ENCODE data around the gene EXOC6B.

The EXOC6B gene

GRCh38 chr2:72718876-72719275 is 107.0 kb downstream of the EXOC6B start:
- no peaks in the 10 kb centered on the region for H3K9me3 ChIP-seq (ENCODE audit: control insufficient read depth, low read depth, low read length)
- H3K36me3 ChIP-seq (ENCODE audit: control insufficient read depth, low read depth, low read length): peaks cover 3% of the 10 kb centered on the region
- peaks cover 17% of the 10 kb centered on the region for H3K4me1 ChIP-seq (ENCODE audit: control insufficient read depth, low read depth, low read length)
- H3K9ac ChIP-seq (ENCODE audit: low read length): peak overlapping the region; percentile 51
- H3K27ac ChIP-seq (ENCODE audit: low read length): no peak overlapping the region
- H3K4me3 ChIP-seq (ENCODE audit: low read length): peak overlapping the region; percentile 51
- H3K27me3 ChIP-seq (ENCODE audit: control insufficient read depth, insufficient read depth, low read length): no peaks in the 10 kb centered on the region

- Histone ChIP-seq H3K4me3 (ENCODE audit: low read length) (no peak overlapping the region), H3K27me3 (ENCODE audit: control insufficient read depth, insufficient read depth, low read length) (no peaks in the 10 kb centered on the region), H3K4me1 (ENCODE audit: control insufficient read depth, low read depth, low read length) (peaks cover 17% of the 10 kb centered on the region)
Measured at GRCh38 chr2:72716601-72717000, 109.2 kb downstream of the EXOC6B start.

GRCh38 chr2:72713857-72714256 is 112.0 kb downstream of the EXOC6B start:
- Histone ChIP-seq H3K27me3 (ENCODE audit: control insufficient read depth, insufficient read depth, low read length) (no peaks in the 10 kb centered on the region), H3K9me3 (ENCODE audit: control insufficient read depth, low read depth, low read length) (no peaks in the 10 kb centered on the region), H3K4me3 (ENCODE audit: low read length) (no peak overlapping the region), H3K27ac (ENCODE audit: low read length) (no peak overlapping the region), H3K36me3 (ENCODE audit: control insufficient read depth, low read depth, low read length) (peaks cover 3% of the 10 kb centered on the region), H3K9ac (ENCODE audit: low read length) (no peak overlapping the region), H3K4me1 (ENCODE audit: control insufficient read depth, low read depth, low read length) (peaks cover 3% of the 10 kb centered on the region)

More at GRCh38 chr2:72716601-72717000, 109.2 kb downstream of the EXOC6B start:
- Histone ChIP-seq H3K9me3 (ENCODE audit: control insufficient read depth, low read depth, low read length) (no peaks in the 10 kb centered on the region), H3K27ac (ENCODE audit: low read length) (no peak overlapping the region), H3K9ac (ENCODE audit: low read length) (no peak overlapping the region), H3K36me3 (ENCODE audit: control insufficient read depth, low read depth, low read length) (peaks cover 3% of the 10 kb centered on the region)

GRCh38 chr2:72712977-72713376 is 112.9 kb downstream of the EXOC6B start:
- H3K36me3 ChIP-seq (ENCODE audit: control insufficient read depth, low read depth, low read length): peaks cover 3% of the 10 kb centered on the region
- no peak overlapping the region for H3K9ac ChIP-seq (ENCODE audit: low read length)
- H3K9me3 ChIP-seq (ENCODE audit: control insufficient read depth, low read depth, low read length): no peaks in the 10 kb centered on the region
- H3K27ac ChIP-seq (ENCODE audit: low read length): no peak overlapping the region
- H3K4me3 ChIP-seq (ENCODE audit: low read length): no peak overlapping the region
- H3K27me3 ChIP-seq (ENCODE audit: control insufficient read depth, insufficient read depth, low read length): no peaks in the 10 kb centered on the region
- no peaks in the 10 kb centered on the region for H3K4me1 ChIP-seq (ENCODE audit: control insufficient read depth, low read depth, low read length)

GRCh38 chr2:72712304-72712703 is 113.5 kb downstream of the EXOC6B start:
- Histone ChIP-seq H3K4me1 (ENCODE audit: control insufficient read depth, low read depth, low read length) (no peaks in the 10 kb centered on the region), H3K36me3 (ENCODE audit: control insufficient read depth, low read depth, low read length) (peaks cover 3% of the 10 kb centered on the region), H3K9ac (ENCODE audit: low read length) (no peak overlapping the region), H3K27me3 (ENCODE audit: control insufficient read depth, insufficient read depth, low read length) (no peaks in the 10 kb centered on the region), H3K27ac (ENCODE audit: low read length) (no peak overlapping the region), H3K4me3 (ENCODE audit: low read length) (no peak overlapping the region), H3K9me3 (ENCODE audit: control insufficient read depth, low read depth, low read length) (no peaks in the 10 kb centered on the region)

GRCh38 chr2:72710418-72711152 is 115.2 kb downstream of the EXOC6B start:
- Histone ChIP-seq H3K36me3 (ENCODE audit: control insufficient read depth, low read depth, low read length) (no peaks in the 10 kb centered on the region), H3K4me3 (ENCODE audit: low read length) (no peak overlapping the region), H3K27me3 (ENCODE audit: control insufficient read depth, insufficient read depth, low read length) (no peaks in the 10 kb centered on the region), H3K27ac (ENCODE audit: low read length) (no peak overlapping the region), H3K9ac (ENCODE audit: low read length) (no peak overlapping the region), H3K9me3 (ENCODE audit: control insufficient read depth, low read depth, low read length) (no peaks in the 10 kb centered on the region), H3K4me1 (ENCODE audit: control insufficient read depth, low read depth, low read length) (no peaks in the 10 kb centered on the region)

GRCh38 chr2:72708236-72708635 is 117.6 kb downstream of the EXOC6B start:
- no peak overlapping the region for H3K27ac ChIP-seq (ENCODE audit: low read length)
- H3K27me3 ChIP-seq (ENCODE audit: control insufficient read depth, insufficient read depth, low read length): no peaks in the 10 kb centered on the region
- no peak overlapping the region for H3K4me3 ChIP-seq (ENCODE audit: low read length)
- no peak overlapping the region for H3K9ac ChIP-seq (ENCODE audit: low read length)
- H3K9me3 ChIP-seq (ENCODE audit: control insufficient read depth, low read depth, low read length): no peaks in the 10 kb centered on the region
- H3K4me1 ChIP-seq (ENCODE audit: control insufficient read depth, low read depth, low read length): no peaks in the 10 kb centered on the region
- no peaks in the 10 kb centered on the region for H3K36me3 ChIP-seq (ENCODE audit: control insufficient read depth, low read depth, low read length)

GRCh38 chr2:72698300-72698699 is 127.5 kb downstream of the EXOC6B start:
- Histone ChIP-seq H3K27me3 (ENCODE audit: control insufficient read depth, insufficient read depth, low read length) (no peaks in the 10 kb centered on the region), H3K9me3 (ENCODE audit: control insufficient read depth, low read depth, low read length) (no peaks in the 10 kb centered on the region), H3K36me3 (ENCODE audit: control insufficient read depth, low read depth, low read length) (no peaks in the 10 kb centered on the region), H3K4me1 (ENCODE audit: control insufficient read depth, low read depth, low read length) (peaks cover 10% of the 10 kb centered on the region), H3K27ac (ENCODE audit: low read length) (no peak overlapping the region), H3K9ac (ENCODE audit: low read length) (no peak overlapping the region), H3K4me3 (ENCODE audit: low read length) (no peak overlapping the region)

- Histone ChIP-seq H3K27ac (ENCODE audit: low read length) (no peak overlapping the region), H3K27me3 (ENCODE audit: control insufficient read depth, insufficient read depth, low read length) (no peaks in the 10 kb centered on the region), H3K9me3 (ENCODE audit: control insufficient read depth, low read depth, low read length) (no peaks in the 10 kb centered on the region), H3K9ac (ENCODE audit: low read length) (no peak overlapping the region), H3K4me3 (ENCODE audit: low read length) (no peak overlapping the region), H3K36me3 (ENCODE audit: control insufficient read depth, low read depth, low read length) (no peaks in the 10 kb centered on the region), H3K4me1 (ENCODE audit: control insufficient read depth, low read depth, low read length) (peaks cover 10% of the 10 kb centered on the region)
Measured at GRCh38 chr2:72696559-72696958, 129.3 kb downstream of the EXOC6B start.

- H3K36me3 ChIP-seq (ENCODE audit: control insufficient read depth, low read depth, low read length): no peaks in the 10 kb centered on the region
- H3K9ac ChIP-seq (ENCODE audit: low read length): no peak overlapping the region
- H3K4me1 ChIP-seq (ENCODE audit: control insufficient read depth, low read depth, low read length): peaks cover 10% of the 10 kb centered on the region
- no peak overlapping the region for H3K27ac ChIP-seq (ENCODE audit: low read length)
- no peaks in the 10 kb centered on the region for H3K27me3 ChIP-seq (ENCODE audit: control insufficient read depth, insufficient read depth, low read length)
- H3K9me3 ChIP-seq (ENCODE audit: control insufficient read depth, low read depth, low read length): no peaks in the 10 kb centered on the region
- no peak overlapping the region for H3K4me3 ChIP-seq (ENCODE audit: low read length)
Measured at GRCh38 chr2:72695676-72696075, 130.2 kb downstream of the EXOC6B start.

GRCh38 chr2:72694715-72695496 is 130.9 kb downstream of the EXOC6B start:
- no peaks in the 10 kb centered on the region for H3K27me3 ChIP-seq (ENCODE audit: control insufficient read depth, insufficient read depth, low read length)
- H3K9ac ChIP-seq (ENCODE audit: low read length): no peak overlapping the region
- H3K27ac ChIP-seq (ENCODE audit: low read length): no peak overlapping the region
- no peak overlapping the region for H3K4me3 ChIP-seq (ENCODE audit: low read length)
- H3K9me3 ChIP-seq (ENCODE audit: control insufficient read depth, low read depth, low read length): no peaks in the 10 kb centered on the region
- H3K36me3 ChIP-seq (ENCODE audit: control insufficient read depth, low read depth, low read length): no peaks in the 10 kb centered on the region
- peaks cover 10% of the 10 kb centered on the region for H3K4me1 ChIP-seq (ENCODE audit: control insufficient read depth, low read depth, low read length)
